GM19238 (cell line): ENCODE data around the gene EIF5A.
A peak's percentile ranks its signal among the peaks of the same experiment; 100 is the strongest.

ENCODE experiments used
- DNase-seq: peaks from one replicate; pipeline ENCODE4 v3.0.0; 2011; ENCODE audit warnings: low spot score; ENCODE audit not compliant: insufficient read length

Gene EIF5A

DNA sequence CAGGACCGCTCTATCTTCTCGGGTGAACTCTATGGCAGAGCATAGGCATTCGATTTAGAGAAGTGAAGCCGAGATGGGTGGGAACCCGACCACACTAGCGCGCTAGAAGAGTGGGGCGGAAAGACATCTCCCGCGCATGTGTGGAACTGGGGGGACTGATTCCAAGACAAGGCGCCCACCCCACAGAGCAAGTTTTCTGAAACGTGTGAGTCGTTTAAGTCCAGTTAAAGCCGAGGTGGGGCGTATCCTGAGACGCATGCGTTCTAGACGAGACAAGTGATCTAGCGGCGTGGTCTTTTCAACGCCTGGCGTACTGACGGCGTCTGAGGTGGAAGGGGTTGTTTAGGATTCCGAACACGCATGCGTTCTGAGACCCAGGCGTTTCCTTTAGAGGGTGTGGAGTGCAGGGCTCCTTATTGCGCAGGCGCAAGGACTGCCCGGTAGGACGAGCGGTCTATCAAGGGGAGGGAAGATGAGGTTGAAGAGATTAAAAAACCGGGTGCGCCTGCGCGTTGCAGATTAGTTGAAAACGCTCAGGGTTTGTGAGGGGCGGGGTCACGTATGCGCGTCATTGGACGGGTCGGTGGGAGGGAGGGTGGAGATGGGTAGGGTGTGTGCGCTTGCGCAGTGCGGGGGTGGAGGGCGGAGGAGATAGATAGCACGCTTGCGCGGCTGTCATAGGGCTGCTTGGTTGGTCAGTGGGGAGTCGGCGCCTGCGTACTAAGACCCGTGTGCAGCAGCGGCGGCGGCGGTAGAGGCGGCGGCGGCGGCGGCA is at the start of gene EIF5A:
EIF5A (plus strand) TSS at position 718 of the 775 bp plus-strand sequence. CDS start 2,008 bp downstream, outside the sequence.
- peak; percentile 97 for DNase-seq

- no peak for DNase-seq
Observed at GRCh38 chr17:7258731-7259554, 48.5 kb upstream of the EIF5A start.

GRCh38 chr17:7259555-7259889 is 47.9 kb upstream of the EIF5A start:
- DNase-seq = no peak

DNA sequence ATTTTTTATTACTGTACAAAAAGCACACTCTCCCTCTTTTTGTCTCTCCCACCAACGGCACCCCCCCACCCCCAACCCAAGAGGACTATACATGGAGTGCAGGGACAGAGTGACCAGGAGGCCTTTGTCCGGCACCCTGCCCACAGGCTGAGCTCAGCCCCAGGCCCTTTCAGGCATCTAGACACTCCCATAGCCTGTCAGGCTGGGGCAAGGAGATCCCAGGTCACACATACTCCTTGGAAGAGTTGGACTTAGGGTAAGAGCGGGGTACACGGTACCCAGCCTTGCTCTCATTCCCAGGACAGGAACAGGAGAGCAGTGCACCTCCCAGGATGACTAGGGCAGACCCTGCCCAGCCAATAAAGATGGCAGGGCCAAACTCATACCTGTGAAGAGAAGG is 47.3 kb upstream of the EIF5A start:
- DNase-seq = no peak

GRCh38 chr17:7260651-7261378 is 46.6 kb upstream of the EIF5A start:
- peak; percentile 68 for DNase-seq

- DNase-seq = no peak
Observed at GRCh38 chr17:7261379-7262191, 45.8 kb upstream of the EIF5A start.

GRCh38 chr17:7262192-7262934 is 45.1 kb upstream of the EIF5A start, which contains the start of gene CLDN7:
CLDN7 (minus strand) TSS chr17:7262478; CDS start chr17:7262043, 435 bp downstream.
- no peak for DNase-seq

DNA sequence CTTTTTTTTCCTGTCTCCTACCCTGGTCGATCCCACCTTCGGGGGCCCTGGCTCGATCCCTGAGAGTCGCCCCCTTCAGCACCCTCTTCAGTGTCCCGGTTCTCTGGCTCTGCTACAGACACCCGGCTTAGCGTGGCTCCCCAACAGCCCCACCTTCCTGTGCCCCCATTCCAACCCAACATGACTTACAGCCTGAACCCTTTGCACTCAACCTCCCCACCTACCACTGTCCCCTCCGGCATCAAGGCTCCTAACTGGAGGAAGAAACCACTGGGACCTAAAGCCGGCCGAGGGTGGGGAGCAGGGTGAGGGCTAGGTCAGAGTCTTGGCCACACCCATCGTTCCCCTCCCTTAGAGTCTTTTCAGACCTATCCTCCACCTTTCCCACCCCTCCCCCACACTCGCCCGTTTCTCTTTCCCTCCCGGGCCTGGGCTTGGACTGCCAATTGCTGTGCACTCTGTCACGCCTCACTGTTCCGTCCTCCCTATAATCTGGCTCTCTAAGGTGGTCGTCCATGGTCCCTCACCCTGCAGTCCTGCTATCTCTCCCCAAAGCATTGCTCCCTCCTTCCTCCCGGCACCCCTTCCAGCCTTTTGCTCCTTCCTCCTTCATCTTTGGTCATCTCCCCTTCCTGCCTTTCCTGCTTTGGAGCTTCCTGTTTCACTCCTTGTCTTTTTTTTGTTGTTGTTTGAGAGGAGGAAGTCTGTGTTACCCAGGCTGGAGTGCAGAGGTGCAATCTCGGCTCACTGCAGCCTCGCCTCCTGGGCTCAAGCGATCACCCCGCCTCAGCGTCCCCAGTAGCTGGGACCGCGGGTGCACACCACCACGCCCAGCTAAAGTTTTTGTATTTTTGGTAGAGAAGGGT is 44.3 kb upstream of the EIF5A start:
- no peak for DNase-seq

DNA sequence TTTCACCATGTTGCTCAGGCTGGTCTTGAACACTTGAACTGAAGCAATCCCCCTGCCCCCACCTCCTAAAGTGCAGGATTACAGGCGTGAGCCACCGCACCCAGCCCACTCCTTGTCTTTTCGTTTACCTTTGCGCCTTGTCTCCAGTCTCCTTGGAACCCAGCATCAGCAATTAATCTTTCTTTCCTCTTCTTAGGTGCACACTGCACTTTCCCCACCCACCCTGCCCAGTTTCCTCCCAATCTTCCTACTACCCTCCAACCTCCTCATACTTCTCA is 43.7 kb upstream of the EIF5A start:
- DNase-seq = no peak

DNA sequence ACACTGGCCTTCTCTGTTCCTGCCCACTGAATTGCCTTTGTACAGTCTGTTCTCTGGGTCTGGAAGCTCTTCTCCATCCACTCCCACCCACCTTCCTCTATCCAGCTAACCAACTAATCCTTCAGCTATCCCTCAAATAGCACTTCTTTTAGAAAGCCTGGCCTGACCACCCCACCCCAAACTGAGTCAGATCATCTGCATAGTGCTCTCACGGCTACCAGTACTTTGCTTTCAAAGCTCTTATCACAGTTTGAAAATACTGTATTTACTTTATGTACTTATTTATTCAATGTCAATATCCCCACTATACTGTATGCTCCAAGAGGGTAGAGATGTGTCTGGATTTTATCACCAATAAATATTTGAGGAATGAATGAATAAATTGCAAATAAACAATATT is 40.6 kb upstream of the EIF5A start:
- no peak for DNase-seq

- DNase-seq = no peak
Observed at GRCh38 chr17:7279448-7279847, 28.0 kb upstream of the EIF5A start.

- peak; percentile 89 for DNase-seq
Observed at GRCh38 chr17:7280519-7281073, 26.8 kb upstream of the EIF5A start.

DNA sequence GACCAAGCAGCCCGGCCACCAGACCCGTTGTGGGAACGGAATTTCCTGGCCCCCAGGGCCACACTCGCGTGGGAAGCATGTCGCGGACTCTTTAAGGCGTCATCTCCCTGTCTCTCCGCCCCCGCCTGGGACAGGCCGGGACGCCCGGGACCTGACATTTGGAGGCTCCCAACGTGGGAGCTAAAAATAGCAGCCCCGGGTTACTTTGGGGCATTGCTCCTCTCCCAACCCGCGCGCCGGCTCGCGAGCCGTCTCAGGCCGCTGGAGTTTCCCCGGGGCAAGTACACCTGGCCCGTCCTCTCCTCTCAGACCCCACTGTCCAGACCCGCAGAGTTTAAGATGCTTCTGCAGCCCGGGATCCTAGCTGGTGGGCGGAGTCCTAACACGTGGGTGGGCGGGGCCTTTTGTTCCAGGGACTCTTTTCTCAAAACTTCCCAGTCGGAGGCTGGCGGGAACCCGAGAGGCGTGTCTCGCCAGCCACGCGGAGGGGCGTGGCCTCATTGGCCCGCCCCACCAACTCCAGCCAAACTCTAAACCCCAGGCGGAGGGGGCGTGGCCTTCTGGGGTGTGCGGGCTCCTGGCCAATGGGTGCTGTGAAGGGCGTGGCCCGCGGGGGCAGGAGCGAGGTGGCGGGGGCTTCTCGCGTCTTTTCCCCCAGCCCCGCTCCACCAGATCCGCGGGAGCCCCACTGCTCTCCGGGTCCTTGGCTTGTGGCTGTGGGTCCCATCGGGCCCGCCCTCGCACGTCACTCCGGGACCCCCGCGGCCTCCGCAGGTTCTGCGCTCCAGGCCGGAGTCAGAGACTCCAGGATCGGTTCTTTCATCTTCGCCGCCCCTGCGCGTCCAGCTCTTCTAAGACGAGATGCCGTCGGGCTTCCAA is 26.1 kb upstream of the EIF5A start, which contains the start of gene SLC2A4:
SLC2A4 (plus strand) TSS at position 645 of the 879 bp plus-strand sequence; CDS start at position 862, 217 bp downstream.
- peak; percentile 96 for DNase-seq

DNA sequence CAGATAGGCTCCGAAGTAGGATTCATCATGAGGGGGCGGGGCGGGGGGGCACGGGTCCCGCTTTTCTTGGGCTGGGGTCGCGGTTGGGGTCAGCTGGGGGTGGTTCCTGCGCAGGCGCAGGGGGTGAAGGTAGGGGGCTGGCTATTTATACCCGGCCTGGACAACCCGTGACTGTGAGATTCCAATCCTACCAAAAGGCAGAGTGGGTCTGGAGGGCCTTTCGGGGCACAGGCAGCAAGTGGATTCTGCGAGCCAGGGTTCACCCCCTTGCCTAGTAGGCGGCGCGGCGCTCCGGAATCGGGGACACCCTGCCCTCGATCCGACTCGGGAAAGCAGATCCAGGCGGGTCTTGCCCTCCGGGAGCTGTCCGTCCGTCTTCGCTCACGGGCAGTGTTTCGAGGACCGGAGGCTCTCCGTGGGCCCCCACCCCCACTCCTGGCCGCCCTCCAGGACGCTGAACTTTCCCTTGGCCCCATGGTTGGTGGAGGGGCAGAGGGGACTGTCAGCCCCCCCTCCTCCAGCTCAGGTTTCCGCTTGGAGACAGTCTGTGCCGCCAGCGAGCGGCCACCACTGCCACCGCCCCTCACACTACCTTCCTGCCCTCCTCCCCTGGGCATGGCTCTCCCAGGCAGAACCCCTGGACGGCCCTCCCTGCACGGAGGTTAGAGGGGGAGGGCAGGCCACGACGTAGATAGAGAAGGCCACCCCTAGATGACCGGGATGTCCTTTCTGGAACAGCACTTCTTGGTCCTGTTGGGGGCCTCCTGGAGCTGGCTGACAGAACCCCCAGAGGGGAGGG is 25.3 kb upstream of the EIF5A start:
- DNase-seq = no peak

DNA sequence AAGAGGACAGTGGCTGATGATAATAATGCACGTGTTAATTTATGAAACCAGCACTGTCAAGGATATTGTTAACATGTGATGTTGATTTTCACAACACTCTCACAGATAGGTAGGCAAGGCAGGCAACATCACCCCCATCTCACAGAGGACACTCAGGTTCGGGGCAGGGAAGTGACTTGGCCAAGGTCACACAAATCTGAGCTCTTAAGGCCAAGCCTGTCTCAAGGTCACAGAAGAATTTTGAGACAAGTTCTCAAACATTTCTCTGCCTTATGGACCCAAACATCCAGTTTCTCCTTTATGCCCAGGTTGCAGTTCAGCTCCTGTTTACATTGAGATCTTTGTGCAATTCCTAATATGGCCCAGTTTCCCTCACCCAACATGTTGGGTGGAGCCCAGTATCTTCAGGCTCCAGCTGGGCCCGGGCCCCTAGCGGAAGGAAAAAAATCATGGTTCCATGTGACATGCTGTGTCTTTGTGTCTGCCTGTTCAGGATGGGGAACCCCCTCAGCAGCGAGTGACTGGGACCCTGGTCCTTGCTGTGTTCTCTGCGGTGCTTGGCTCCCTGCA is 24.6 kb upstream of the EIF5A start:
- DNase-seq = no peak

DNA sequence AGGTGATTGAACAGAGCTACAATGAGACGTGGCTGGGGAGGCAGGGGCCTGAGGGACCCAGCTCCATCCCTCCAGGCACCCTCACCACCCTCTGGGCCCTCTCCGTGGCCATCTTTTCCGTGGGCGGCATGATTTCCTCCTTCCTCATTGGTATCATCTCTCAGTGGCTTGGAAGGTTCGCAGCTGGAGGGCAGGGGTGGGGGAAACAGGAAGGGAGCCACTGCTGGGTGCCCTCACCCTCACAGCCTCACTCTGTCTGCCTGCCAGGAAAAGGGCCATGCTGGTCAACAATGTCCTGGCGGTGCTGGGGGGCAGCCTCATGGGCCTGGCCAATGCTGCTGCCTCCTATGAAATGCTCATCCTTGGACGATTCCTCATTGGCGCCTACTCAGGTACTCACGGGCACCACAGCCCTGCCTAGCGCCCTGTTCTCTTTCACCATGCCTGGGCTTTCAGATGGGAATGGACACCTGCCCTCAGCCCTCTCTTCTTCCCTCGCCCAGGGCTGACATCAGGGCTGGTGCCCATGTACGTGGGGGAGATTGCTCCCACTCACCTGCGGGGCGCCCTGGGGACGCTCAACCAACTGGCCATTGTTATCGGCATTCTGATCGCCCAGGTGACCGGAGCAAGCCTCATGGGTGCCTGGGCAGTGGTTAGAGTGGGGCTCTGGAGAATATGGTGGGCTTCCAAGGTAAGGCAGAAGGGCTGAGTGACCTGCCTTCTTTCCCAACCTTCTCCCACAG is 23.8 kb upstream of the EIF5A start:
- no peak for DNase-seq
